ENCODE data around the gene MPV17. TPM values are rescaled to one million over a fixed set of nuclear protein-coding genes. Genes with fewer than 3 reads are reported as not detected.
A peak's percentile ranks its signal among the peaks of the same experiment; 100 is the strongest.
"Not testable (repeated sequence)": the region's sequence is repeated elsewhere in the genome, so short reads cannot be mapped to it uniquely, and the experiment has no call there.

MPV17 gene
- total RNA-seq, 1 donor from 2014 or later, result 64.3 TPM

DNA sequence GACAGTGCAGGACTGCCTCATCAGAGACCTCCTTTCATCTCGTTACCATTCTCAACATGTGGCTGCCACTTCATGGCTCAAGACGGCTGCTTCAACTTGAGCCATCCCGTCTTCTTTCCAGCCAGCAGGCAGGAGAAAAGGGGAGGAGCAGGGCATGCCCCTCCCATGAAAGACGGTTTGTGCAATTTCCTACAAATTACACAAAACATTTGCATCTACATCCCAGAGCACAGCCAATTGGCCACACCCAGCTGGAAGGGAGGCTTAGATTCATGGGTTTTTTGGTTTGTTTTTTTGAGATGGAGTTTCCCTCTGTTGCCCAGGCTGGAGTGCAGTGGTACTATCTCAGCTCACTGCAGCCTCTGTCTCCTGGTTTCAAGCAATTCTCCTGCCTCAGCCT lies 26.4 kb downstream of the MPV17 start:
- DNase-seq, result no peak

- no peak for DNase-seq
Measured at GRCh38 chr2:27294928-27295327, 28.0 kb downstream of the MPV17 start.

DNA sequence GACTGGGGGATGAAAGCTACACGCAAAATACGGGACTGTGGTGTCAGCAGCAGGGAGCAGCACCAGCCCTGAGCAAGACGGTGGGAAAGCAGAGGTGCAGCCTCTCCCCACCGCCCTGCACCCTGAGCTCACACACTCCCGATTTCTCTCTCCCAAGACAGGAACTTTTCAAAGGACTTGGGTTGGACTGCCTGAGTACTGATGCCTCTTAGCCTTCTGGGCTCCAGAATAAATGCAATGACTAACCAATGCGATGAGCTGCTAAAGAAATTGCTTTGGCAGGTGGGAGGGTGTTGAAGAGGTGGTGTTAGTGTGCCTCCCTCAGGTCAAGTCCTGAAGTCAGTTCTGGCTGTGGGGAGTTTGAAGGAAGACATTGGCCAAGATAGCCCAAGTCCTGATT lies 31.0 kb downstream of the MPV17 start:
- peak; percentile 28 for DNase-seq

GRCh38 chr2:27290549-27290948 lies 32.3 kb downstream of the MPV17 start:
- DNase-seq, result no peak

- DNase-seq, result peak; percentile 80
Measured at GRCh38 chr2:27288610-27289009, 34.3 kb downstream of the MPV17 start.

- no peak for DNase-seq
Measured at GRCh38 chr2:27285481-27285880, 37.4 kb downstream of the MPV17 start.

DNA sequence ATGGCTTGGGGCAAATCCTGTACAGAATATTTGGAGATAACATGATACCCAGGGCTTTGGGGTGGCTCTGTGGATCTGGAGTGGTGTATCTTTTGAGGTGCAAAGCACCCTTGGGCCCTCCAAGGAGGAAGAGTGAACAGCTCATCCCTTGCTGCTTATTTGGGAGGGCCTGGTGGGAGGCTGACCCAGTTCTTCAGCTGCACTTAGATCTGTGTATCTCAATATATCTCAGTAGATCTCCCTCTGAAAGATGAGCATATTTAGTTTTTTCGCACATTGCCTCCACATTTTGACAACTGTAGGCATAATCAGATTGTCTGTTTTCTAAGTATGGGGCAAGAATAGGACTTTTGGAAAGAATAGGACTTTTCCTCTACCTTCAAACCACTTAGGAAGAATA lies 37.9 kb downstream of the MPV17 start:
- DNase-seq, result no peak

DNA sequence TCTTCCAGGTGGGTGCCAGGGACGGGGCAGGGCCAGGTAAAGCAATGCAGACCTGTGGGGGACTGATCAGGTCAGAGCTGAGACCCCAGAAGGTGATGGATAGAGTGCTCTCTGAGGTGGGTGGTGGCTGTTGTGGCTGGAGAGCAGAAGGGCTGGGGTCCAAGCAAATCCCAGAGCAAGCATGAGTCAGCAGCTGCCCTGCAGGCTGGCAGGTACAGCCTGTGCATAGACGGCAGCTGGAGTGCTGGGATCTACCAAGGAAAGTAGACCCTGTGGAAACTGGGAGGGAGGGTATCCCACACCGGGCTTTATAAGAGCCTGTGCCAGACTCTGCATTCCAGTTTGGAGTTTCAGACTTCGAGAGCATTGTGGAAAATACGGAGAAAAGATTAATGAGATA lies 40.0 kb downstream of the MPV17 start:
- DNase-seq, result no peak

DNA sequence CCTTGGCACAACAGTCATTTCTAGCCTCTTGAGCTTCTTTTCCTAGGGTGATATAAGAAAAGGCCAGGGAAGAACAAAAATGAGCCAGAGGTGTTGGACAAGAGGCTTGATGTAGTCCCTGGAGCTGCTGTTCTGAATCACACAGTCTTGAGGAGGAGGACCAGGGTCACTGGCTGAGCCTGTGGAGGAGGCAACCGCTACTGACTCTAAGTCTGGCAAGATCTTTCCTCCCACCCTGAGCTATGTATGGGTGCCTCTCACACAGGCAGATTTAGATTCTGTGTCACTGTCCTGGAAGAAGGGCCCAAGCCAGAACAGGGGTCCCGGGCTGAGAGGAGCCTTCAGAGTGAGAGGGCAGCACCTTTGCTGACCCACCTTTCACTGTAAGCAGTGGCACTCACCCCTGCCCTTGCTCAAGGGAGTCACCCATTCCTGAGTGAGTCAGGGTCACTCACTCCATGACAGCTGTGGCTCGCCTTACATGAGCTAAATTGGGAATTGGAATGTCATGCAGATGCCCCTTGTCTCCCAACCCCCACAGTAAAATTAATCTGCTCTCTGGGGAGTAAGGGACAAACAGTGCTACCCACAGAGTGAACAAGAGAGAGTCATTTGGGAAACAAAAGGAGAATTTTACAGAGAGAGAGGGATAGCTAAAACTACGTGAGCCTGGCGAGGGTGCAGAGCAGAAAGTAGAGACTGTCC lies 40.9 kb downstream of the MPV17 start, which contains the start of gene TRIM54:
Gene TRIM54, plus strand, starts transcription at position 575 of the 705 bp plus-strand sequence. CDS start 303 bp downstream, outside the sequence.
- DNase-seq, result no peak

DNA sequence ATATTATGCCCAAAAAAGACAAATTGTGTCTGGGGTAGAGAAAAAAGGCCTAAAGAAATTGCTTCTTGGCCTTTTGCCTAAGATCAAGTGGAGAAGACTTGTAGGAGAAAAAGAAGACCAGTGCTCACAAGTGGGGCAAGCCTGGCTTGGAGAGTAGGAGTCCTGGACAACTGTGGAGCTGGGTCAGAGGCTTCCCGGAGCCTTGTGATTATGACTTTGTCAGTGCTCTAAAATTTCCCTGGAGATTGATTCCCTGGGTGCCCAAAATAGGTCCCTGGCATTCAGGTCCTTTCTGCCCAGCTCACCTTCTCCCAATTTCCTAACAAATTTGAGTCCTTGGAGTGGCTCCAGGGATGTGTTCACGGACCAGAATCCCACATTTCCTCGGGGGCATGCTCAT lies 41.5 kb downstream of the MPV17 start:
- no peak for DNase-seq

GRCh38 chr2:27280826-27281225 lies 42.1 kb downstream of the MPV17 start:
- no peak for DNase-seq

DNA sequence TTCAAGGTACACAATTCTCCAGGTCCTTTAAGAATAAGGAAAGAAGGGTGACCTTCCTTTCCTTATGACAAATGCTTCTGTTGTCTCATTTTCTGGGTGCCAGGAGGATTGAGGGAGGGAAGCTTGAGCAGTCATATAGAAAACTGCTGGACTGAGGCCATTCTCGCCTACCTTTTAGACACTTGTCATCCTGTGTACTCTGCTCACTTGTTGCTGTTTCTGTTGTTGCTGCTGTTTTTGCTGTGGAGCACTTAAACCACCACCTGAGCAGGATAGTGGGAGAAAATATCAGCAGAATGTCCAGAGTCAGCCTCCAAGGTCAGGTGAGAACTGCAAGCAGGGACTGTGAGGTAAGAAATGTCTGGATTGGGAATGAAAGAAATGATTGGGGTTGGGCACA lies 44.9 kb downstream of the MPV17 start:
- no peak for DNase-seq

GRCh38 chr2:27275211-27276150 lies 47.4 kb downstream of the MPV17 start, which contains the start of gene DNAJC5G:
Gene DNAJC5G, plus strand, starts transcription at chr2:27275433. Its CDS starts 1,296 bp downstream, at chr2:27276729.
- DNase-seq, result no peak

- DNase-seq, result not testable (repeated sequence)
Measured at GRCh38 chr2:27272537-27273522, 50.1 kb downstream of the MPV17 start.

- DNase-seq, result no peak
Measured at GRCh38 chr2:27271631-27272340, 51.1 kb downstream of the MPV17 start.

DNA sequence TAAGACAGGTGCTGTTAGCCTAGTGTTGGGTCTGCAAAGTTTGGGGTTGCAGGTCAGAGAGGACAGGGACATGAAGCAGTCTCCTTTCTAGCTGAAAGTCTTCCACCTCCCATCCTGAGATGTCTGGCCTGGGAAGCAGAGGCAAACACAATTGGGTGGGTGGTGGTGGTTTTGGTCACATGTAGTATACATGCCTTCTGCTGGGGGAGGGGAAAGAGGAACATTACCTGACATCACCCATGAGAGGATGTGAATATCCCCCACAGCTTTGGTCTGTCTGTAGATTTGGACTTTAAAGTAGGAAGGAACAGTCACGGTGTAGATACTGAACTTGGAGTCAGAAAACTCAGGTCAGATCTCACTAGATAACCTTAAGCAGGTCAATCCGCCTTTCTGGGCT lies 52.2 kb downstream of the MPV17 start:
- DNase-seq, result no peak

- DNase-seq, result no peak
Measured at GRCh38 chr2:27270131-27270530, 52.8 kb downstream of the MPV17 start.

GRCh38 chr2:27268296-27268695 lies 54.6 kb downstream of the MPV17 start:
- DNase-seq, result not testable (repeated sequence)

- no peak for DNase-seq
Measured at GRCh38 chr2:27265536-27265870, 57.4 kb downstream of the MPV17 start.

DNA sequence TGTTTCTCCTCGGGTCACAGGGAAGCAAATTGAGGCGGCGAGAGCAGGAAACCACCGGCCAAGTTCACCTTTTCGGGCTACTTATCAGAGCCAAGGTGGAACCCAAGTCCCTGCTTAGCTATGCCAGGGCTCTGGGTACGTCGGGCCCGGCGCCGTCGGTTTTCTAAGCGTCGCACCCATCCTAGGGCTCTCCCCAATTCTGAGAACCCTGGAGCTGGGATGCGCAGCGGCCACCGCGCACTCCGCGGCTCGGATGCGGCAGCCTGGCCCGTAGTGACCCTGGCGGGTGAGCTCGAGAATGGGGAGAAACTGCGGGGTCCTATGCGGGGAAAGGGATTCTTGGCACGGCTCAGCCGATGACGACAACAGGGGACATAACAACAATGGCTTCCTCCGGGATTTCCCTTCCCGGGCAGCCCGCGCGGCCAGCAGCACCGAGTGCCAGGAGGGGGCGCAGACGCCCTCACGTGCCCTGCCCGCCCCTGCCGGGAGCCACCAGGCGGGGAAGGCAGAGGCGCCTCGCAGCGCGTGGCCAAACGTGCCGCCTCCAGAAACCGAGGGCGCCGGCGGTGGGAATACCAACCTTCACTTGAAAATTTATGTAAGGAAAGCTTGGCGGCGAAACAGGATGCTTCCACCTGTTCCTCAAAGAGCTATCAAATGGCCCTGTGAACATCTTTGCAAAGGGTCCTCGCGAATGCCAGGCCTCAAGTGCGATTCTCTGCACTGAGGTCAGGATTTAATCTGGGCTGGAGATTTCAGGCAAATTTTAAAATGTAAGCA lies 58.0 kb downstream of the MPV17 start:
- DNase-seq, result peak; percentile 90

DNA sequence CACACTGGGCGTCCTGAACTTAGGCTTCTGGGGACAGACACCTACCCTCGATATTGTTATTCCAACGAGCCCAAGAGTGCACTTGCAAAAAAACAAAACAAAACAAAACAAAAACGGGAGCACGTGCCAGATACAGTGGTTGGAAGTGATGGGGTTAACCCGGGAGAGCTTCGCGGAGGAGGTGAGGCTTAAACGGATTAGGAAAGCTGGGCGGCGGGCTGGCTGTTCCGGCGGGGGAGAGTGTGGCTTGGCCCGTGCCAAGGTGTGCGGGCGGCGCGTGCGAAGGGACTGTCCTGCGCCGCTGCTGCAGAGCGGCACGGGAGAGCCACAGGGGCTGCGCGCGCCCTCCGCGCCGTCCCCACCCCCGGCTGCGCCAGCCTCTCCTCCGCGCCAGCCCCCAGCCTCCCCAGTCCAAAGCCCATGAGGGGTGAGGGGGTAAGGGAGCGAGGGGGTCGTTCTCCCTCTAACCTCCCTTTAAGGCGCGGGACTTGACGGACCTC lies 58.6 kb downstream of the MPV17 start:
- DNase-seq, result no peak

All from dermis blood vessel endothelial cell (primary cell).